Epithelial cell of esophagus (primary cell): ENCODE measurements around the gene ENTHD1.

ENCODE experiments used
- DNase-seq: peaks from one replicate; pipeline ENCODE4 v3.0.0; 2010; ENCODE audit warnings: low read depth
- H3K4me3 ChIP-seq: 2 replicates; pipeline ENCODE4 v1.5.1; 2011; ENCODE audit warnings: mild to moderate bottlenecking, low read length, control low read depth
- CTCF ChIP-seq: IDR thresholded peaks from 2 replicates; pipeline ENCODE4 v1.5.1; 2011; ENCODE audit warnings: low read depth, mild to moderate bottlenecking, low read length, control low read depth, inconsistent platforms; ENCODE audit not compliant: insufficient read depth; ENCODE audit errors: missing control alignments

The ENTHD1 gene

GRCh38 chr22:39716534-39716933, 177.0 kb downstream of the ENTHD1 start:
- no peak overlapping the region for H3K4me3 ChIP-seq
- no peak for DNase-seq
- no peak for TF ChIP-seq CTCF

- no peak for DNase-seq
- TF ChIP-seq CTCF = no peak
- no peak overlapping the region for H3K4me3 ChIP-seq
Measured at GRCh38 chr22:39715778-39716495, 177.6 kb downstream of the ENTHD1 start.

- no peak for TF ChIP-seq CTCF
- no peak for DNase-seq
- no peak overlapping the region for H3K4me3 ChIP-seq
Measured at GRCh38 chr22:39714321-39714720, 179.2 kb downstream of the ENTHD1 start.

GRCh38 chr22:39713799-39714290, 179.7 kb downstream of the ENTHD1 start:
- no peak overlapping the region for H3K4me3 ChIP-seq
- DNase-seq = no peak
- no peak for TF ChIP-seq CTCF

GRCh38 chr22:39712751-39713525, 180.6 kb downstream of the ENTHD1 start:
- no peak for DNase-seq
- no peak overlapping the region for H3K4me3 ChIP-seq
- TF ChIP-seq CTCF = no peak

- no peak for DNase-seq
- H3K4me3 ChIP-seq = no peak overlapping the region
- no peak for TF ChIP-seq CTCF
Measured at GRCh38 chr22:39712081-39712480, 181.5 kb downstream of the ENTHD1 start.
